ENCODE measurements around the gene KCTD3.

The KCTD3 gene

DNA sequence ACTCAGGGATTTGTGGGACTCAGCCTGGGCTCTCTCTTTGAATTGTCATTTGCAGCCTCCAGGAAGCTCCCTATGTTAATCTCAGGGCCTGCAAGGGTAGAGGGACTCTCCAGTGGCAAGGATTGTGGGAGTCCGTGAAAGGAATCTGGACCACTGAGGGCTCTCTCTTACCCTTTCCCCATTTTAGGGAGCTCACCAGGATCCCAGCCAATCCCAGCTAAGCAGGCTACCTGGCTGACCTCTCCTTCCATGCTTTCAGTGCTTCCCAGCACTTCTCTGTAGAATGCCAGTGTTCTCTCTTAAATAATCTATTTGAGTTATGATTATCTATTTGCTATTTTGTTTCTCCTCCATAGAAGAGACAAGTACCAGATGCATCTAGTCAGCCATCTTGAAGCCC, 9.6 kb upstream of the KCTD3 start:
- no peak for DNase-seq

DNA sequence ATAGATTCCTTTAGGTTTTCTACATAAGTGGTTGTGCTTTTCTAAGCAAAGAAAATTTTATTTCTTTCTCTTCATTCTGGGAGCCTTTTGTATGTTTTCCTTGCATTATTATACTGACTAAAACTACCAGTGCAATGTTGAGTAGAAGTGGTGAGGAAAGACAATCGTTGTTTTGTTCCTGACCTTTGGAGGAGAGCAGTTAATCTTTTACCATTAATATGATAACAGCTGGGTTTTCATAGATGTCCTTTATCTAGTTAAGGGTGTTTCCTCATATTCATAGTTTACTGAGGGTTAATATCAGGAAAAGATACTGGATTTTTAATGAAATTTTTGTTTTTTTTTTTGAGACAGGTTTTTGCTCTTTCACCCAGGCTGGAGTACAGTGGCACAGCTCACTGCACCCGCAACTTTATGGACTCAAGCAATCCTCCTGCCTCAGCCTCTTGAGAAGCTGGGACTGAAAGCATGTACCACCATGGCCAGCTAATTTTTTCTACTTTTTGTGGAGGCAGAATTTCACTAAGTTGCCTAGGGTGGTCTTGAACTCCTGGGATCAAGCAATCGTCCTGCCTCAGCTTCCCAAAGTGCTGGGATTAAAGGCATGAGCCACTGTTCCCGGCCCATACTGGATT, 9.0 kb upstream of the KCTD3 start:
- no peak for DNase-seq

DNA sequence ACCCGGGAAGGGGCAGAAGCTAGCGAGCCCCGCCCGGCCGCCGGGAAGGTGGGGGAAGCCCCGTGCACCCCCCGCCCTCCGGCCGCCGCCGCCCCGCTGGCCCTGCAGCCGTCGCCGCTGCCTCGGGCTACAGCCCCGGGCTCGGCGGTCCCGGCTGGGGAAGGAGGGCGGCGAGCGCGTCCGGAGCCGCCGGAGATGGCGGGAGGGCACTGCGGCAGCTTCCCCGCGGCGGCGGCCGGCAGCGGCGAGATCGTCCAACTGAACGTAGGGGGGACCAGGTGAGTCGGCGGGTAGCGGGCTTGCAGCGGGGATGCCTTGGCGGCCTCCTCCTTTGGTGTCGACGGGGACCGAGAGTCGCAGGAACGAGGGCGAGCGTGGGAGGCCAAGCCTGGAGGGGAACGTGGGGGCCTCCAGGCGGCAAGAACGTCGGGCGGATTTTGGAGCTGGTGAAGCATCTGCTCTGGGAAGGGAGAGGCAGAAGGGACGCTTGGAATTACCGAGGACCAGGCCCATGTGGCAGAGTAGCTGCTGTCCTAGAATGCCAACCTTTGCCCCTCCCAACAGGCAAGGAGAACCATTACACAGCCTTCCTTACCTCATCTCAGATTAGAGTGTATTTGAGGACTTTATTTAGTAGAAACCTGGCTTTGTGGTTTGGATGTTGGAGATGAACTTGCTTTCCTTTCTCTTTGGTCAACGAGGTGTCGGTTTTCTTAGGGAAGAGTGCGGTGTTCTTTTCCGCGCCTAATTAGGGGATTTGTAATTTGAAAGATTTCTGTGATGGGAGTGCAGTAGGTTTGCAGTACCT, 591 bp downstream of the KCTD3 start:
- peak; percentile 6 to 81 (median 56) for DNase-seq

DNA sequence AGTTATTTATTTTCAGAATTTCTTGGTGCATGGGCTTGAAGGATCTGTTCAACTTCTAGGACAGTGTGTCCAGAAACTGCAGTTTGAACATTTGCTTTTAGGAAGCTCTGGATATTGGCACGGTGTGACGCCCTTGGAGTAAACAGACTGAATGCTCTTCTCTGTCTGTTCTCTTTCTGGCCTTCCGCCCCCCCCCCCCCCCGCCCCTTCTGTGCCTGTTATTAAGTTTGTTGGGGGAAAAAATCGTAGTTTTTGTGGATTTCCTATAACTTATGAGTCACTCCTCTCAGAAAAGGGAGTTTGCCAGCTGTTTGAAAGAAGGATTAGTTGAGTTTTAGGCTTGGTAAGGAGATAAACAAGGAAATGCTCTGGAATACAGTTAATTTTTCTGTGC, 1.2 kb downstream of the KCTD3 start:
- peak in 9 of 14 donors; percentile 19 to 70 (median 46) for DNase-seq

DNA sequence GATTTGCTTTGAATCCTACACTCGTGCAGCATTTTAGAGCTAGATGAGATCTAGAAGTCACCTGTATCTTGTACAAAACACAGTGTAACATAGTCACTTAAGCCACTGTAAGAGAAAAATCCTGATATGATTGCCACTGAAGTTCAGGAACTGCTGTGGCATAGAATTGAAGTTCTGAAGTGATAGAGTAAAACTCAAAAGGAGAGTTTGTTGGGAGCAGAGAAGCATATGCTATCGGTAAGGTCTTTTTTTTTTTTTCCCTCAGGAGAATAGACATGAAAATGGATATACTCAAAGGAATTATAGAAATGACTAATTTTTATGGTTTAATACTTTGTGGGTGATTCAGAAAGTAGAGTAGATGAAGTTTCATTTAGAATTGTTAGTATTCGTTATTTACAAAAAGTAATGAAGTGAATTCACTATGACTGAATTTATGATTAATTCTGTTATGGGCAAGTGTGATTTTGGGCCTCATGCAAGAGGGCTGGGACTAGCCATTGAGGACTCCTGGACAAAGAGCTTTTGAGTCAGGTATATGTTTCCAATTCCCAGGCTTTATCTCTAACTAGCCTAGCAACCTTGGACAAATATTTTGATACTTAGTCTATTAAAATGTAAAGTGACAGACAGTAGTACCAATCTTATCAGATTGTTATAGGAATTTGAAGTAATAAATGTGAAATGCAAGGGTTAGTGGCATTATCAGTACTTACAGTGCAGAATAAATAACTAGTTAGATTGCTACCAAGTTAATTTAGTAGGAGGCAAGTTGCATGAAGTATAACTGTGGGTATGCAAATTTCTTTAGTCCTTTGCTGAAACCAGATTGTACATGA, 3.1 kb downstream of the KCTD3 start:
- DNase-seq: no peak

DNA sequence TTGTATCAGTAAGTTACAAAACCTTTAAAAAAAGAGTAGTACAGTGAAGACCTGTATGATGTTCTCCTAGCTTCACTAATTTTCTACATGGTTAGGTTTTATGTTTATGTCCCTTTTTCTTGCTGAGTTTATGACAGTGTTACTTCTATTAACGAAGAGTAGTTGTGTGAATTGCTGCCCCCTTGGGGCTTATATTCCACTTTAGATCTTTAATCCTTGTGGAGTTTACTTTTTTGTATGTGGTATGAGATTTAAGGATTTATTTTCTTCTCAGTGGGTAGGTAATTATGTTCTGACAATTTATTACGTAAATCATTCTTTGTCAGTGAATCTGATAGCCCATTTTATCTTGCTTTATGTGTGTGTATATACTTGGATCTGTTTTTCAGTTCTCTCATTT, 14.8 kb downstream of the KCTD3 start:
- DNase-seq: no peak

DNA sequence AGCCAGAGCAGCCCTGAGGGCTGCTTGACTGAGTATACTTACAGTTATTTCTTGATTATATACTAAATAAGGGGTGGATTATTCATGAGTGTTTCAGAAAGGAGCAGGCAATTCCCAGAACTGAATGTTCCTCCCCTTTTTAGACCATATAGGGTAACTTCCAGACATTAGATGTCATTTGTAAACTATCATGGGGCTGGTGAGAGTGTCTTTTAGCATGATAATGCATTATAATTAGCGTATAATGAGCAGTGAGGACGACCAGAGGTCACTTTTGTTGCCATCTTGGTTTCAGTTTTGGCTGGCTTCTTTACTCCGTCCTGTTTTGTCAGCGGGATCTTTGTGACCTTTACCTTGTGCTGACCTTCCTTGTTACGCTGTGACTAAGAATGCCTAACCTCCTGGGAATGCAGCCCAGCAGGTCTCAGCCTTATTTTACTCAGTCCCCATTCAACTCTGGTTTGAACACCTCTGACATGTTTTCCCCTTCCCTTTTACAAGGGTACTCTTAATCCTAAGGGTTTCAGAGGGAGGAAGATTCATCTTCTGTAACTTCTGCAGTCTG, 16.2 kb downstream of the KCTD3 start:
- DNase-seq: no peak

DNA sequence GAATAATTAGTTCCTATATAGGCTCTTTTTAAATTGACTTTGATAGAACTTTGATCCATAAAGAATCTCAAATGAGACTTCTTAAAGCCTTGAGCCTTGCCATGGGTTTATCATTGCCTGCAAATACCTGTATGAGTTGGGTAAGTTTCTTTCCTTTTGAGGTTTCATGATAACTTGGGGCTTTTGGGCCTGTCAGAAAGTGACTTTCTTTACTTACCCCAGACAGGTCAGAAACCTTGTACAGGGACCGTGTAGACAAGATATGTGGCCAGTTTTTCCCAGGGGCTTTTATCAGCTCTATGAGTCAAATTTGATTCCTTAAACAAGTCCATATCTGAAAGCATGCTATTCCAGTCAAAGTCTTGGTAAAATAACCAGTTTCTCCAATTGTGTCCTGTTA, 17.3 kb downstream of the KCTD3 start:
- no peak for DNase-seq

DNA sequence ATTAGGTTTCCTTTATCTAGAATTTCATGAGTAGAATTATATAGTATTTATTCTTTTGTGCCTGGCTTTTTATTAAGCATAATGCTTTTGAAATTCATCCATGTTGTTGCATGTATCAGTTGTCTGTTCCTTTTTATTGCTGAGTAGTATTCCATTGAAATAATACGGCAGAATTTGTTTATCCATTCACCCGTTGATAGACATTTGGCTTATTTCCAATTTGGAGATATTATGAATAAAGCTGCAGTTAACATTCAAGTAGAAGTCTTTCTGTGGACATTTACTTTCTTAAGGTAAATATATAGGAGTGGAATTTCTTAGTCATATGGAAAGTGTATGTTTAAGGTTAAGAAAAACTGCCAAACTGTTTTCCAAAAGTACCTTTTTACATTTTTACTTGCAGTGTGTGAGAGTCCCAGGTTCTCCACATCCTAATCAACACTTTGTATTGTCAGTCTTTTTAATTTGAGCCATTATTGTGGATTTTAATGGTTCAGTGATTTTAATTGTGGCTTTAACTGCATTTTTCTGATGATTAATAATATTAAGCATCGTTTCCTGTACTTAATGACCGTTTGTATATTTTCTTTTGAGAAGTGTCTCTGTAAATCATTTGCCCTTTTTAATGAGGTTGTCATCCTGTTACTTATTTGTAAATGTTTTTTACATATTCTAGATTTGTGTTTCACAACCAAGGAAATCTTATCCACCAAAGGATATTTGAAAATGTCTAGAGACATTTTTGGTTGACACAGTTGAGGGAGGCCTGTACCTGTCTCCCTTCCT, 22.7 kb downstream of the KCTD3 start:
- no peak for DNase-seq

DNA sequence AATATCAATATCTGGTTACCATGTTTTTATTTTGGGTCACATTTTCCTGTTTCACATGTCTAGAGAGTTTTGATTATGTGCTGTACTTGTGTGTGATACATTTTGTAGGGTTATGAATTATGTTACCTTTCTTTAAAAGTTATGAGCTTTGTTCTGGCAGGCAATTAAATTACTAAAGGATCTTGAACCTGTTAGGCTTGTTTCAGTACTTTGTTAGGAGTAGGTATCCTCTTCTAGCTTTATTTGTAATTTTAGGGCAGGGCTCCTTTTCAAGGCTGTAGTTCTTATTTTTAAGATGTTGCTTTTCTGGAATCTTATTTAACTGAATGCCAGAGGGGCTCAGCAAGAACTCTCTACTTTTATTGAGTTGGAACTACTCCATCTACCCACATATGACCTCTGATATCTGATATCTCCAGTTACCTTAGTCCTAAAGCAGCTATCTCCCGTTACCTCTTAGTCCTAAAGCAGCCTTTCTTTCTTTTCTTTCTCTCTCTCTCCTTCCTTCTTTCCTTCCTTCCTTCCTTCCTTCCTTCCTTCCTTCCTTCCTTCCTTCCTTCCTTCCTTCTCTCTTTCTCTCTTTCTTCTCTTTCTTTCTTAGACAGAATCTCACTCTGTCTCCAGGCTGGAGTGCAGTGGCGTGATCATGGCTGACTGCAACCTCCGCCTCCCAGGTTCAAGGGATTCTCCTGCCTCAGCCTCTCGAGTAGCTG, 23.8 kb downstream of the KCTD3 start:
- no peak for DNase-seq

DNA sequence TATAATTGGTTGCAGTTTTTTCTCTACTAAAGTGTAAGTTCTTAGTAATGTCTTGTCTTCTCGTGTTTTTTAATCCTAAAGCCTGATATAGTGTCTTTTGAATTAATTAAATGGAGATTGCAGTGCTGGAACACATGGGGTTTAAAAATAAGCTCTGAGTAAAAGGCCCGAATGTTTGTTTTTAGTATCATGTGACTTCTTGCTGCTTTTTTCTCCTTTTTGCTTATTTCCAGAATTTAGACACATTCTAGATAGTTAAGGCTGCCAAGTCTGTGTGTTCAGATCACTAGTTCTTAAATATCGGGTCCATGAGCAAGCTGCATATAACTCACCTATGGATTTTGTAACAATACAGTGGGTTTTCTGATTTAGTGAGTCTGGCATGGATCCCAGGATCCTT, 27.5 kb downstream of the KCTD3 start:
- no peak for DNase-seq

DNA sequence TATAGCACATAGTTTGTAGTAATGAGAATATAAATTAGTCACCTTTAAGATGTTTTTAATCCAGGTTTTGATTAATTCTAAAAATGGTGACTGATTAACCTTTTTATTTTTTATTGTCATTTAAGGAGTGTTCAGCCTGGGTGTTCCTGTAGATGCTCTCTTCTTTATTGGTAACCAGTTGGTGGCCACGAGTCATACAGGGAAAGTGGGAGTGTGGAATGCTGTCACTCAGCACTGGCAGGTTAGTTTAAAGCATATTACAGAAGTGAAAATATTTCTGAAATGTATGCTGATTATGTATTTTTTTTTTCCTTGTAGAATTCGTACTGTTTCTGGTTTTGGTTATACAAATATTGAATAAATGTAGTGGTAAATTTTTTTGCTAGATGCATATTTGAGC, 28.1 kb downstream of the KCTD3 start:
- DNase-seq: no peak

DNA sequence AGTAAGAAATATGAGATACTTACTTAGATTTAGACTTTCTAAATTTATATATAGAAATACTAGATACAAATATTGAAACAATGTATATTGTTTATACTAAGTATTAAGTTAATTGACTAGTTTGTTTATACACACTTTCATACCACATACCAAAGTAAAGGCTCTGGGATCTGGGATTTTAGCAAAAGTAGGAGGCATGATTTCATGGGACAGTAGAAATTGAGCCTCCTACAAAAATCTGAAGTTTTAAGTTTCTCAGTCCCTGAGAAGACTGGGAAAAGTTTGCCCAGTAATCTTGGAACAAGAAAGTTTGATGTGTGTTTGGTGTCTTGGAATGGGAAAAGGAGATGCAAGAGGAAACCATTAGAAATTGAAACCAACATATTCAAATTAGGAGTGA, 30.9 kb downstream of the KCTD3 start:
- no peak for DNase-seq

DNA sequence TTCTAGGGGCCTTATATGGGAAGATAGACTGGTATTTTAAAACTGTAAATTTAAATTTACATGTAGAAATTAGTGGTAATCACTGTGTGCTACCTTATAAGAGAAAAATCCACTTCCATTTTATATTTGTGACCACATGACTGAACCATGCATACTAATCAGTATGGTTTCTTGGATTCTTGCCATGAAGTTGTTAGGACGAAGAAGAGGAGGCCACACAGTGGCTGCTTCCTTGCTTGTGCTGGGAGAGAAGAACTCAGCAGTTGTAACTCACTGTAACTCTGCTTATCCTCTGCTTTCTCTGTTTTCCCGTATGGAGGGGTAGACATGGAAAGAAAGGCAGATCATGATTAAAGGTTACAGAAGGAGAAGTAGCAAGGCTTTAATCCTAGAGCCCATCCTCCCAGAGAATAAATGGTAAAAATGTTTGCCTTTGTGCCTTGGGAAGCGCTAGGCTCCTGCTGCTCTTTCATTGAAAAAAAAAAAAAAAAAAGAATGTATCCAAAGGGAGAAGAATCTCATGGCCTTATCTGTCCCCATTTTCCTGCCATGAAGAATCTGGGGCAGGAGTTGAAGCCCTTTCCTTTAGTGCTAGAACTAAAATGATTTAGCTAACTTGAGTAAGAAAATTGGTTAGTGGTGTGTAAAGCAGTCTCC, 32.4 kb downstream of the KCTD3 start:
- no peak for DNase-seq

DNA sequence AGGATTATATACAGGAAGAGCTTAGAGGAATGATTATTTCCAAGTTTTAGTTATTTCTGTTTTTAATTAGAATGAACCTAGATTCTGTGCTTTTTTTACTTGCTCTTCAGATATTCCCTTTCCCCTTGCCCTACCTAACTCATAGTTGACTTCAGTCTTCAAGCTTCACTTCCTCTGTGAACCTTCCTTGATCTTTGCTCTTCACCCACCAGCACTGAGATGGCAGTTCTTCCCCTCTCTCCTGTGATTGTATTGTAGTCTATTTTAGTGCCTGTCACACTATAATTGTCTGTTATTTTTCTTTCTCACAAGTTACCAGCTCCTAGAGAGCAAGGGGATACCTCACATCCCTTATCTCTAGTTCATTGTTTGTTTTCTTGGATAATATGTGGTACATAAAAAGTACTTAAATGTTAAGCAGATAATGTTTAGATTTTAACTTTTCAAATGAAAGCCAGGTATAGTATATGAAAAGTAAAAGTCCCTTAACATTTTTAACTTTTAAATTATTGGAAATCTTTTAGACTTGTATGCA, 33.2 kb downstream of the KCTD3 start:
- no peak for DNase-seq

DNA sequence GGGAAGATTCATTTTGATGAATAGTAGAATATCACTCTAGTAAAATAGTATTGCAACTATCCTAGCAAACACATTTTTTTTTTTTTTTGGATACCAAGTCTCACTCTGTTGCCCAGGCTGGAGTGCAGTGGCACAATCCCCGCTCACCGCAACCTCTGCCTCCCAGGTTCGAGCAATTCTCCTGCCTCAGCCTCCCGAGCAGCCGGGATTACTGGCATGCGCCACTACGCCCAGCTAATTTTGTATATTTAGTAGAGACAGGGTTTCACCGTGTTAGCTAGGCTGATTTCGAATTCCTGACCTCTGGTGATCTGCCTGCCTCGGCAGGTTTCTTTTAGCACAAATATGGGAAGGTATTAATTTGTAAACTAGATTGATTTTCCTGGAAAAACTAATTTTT, 33.8 kb downstream of the KCTD3 start:
- DNase-seq: no peak

DNA sequence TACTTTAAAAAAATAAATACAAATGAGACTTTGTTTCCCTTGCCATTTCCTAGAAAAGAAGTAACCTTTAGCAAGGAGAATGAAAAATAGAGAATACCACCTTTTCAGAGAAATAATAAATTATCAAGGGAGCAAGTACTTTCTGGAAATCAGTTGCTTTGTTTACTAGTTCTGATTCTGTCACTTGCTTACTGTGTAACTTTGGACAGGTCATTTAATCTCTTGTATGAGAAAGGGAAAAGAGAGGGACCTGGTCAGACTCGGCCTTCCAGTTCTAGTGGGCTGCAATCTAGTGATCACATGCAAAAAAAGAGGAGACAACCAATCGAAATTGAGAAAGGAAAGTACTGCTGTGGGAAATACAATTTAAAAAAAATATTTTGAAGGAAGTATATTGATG, 34.2 kb downstream of the KCTD3 start:
- DNase-seq: no peak

DNA sequence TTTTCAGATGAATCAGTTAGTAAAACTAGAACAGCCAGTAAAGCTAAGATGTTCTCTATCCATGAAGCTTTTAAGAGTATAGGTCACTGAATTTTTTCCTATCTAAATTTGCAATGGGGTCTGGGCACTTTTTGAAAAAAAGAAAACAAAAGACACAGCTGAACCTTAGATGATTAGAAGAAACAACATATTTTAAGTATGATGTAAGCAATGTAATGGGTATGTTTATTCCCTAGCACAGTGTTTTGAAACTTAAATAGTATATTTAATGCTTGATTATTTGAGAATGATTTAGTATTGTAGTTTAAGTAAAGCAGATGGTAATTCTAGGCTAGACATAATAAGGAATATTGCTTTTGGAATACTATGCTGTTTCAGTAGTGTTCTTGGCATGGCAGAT, 36.2 kb downstream of the KCTD3 start:
- no peak for DNase-seq

DNA sequence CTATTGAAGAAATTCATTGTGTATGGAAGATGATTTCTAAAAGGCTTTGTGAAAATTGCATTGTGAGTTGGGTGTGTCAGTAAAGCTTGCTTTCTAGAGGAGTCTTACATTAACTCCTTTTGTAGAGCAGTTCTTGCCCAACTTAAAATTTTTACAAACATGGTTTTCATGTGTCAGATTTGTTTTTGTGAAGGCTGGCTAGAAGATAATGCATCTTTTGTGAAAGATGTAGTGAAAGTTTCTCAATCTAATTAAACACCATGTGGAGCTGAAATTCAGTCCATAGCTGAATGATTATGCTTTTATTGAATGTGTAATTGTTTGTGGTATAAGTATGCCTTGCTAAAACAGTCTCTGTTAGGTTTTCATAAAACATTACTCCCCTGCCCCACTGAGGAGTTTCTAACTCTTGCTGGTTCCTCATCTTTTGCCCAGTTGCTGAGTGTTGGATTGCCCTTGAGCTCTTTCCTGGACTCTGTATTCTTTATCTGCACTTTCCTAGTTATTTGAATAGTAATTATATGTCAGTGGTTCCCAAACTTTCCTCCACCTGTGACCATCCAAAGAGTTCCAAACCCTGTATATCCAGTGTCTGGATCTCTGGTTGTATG, 38.0 kb downstream of the KCTD3 start:
- no peak for DNase-seq

DNA sequence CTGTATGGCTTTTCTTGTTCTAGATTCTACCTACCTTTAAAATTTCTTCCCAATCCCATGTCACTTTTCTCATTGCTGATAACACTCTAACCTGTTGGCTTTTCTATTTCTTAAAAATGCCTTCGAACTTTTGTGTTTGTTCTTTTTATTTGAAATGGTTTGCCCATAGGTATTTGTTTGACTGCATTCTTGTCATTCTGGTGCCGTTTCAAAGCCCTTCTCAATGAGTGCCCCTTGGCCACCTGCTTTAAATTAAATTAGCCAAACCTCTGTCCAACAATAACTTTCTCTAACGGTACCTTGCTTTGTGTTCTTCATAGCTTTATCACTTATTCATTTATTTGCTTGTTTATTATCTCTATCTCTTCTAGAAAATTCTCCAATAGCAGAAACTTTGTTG, 38.9 kb downstream of the KCTD3 start:
- DNase-seq: no peak

Measured in C1 segment of cervical spinal cord (tissue), 14 donors.